HEK293 (cell line): ENCODE data around the gene FEV.

Experiments
- CTCF ChIP-seq: fragments of 450-650 bp; formaldehyde crosslinking; IDR thresholded peaks from 2 replicates; pipeline ENCODE4 v1.5.1; 2016; ENCODE audit warnings: missing biosample characterization, missing genetic modification characterization
- EGR2 ChIP-seq: fragments of 450-650 bp; formaldehyde crosslinking; IDR thresholded peaks from 2 replicates; pipeline ENCODE4 v1.5.1; 2016; ENCODE audit warnings: low read depth, missing biosample characterization, missing genetic modification characterization
- FEZF1 ChIP-seq: fragments of 450-650 bp; formaldehyde crosslinking; IDR thresholded peaks from 2 replicates; pipeline ENCODE4 v1.5.1; 2016; ENCODE audit warnings: missing biosample characterization, missing genetic modification characterization
- HOXA7 ChIP-seq: sonication (generic); formaldehyde crosslinking; IDR thresholded peaks from 2 replicates; pipeline ENCODE4 v1.8.1; 2022; ENCODE audit warnings: missing genetic modification reagents, borderline replicate concordance
- KLF16 ChIP-seq: fragments of 450-650 bp; formaldehyde crosslinking; IDR thresholded peaks from 2 replicates; pipeline ENCODE4 v1.5.1; 2017; ENCODE audit warnings: missing biosample characterization, missing genetic modification characterization
- REPIN1 ChIP-seq: fragments of 450-650 bp; formaldehyde crosslinking; IDR thresholded peaks from 2 replicates; pipeline ENCODE4 v1.5.1; 2017; ENCODE audit warnings: missing biosample characterization, missing genetic modification characterization, low read depth
- SP3 ChIP-seq: fragments of 450-650 bp; formaldehyde crosslinking; IDR thresholded peaks from 2 replicates; pipeline ENCODE4 v1.5.1; 2016; ENCODE audit warnings: missing biosample characterization, missing genetic modification characterization
- TRIM28 ChIP-seq: IDR thresholded peaks from 2 replicates; pipeline ENCODE4 v1.6.1; 2011; ENCODE audit warnings: low read length, control low read depth, borderline replicate concordance
- ZBTB1 ChIP-seq: fragments of 450-650 bp; formaldehyde crosslinking; IDR thresholded peaks from 2 replicates; pipeline ENCODE4 v1.5.1; 2016; ENCODE audit warnings: missing biosample characterization, missing genetic modification characterization
- ZBTB20 ChIP-seq: fragments of 450-650 bp; formaldehyde crosslinking; IDR thresholded peaks from 2 replicates; pipeline ENCODE4 v1.5.1; 2016; ENCODE audit warnings: missing biosample characterization, missing genetic modification characterization
- ZEB2 ChIP-seq: fragments of 450-650 bp; formaldehyde crosslinking; IDR thresholded peaks from 2 replicates; pipeline ENCODE4 v1.5.1; 2016; ENCODE audit warnings: missing biosample characterization, missing genetic modification characterization
- ZIC2 ChIP-seq: fragments of 450-650 bp; formaldehyde crosslinking; IDR thresholded peaks from 2 replicates; pipeline ENCODE4 v1.5.1; 2016; ENCODE audit warnings: missing biosample characterization, missing genetic modification characterization
- ZNF155 ChIP-seq: fragments of 450-650 bp; formaldehyde crosslinking; IDR thresholded peaks from 2 replicates; pipeline ENCODE4 v1.5.1; 2016; ENCODE audit warnings: missing biosample characterization, missing genetic modification characterization
- ZNF157 ChIP-seq: fragments of 450-650 bp; formaldehyde crosslinking; IDR thresholded peaks from 2 replicates; pipeline ENCODE4 v1.5.1; 2016; ENCODE audit warnings: missing biosample characterization, missing genetic modification characterization
- ZNF174 ChIP-seq: fragments of 450-650 bp; formaldehyde crosslinking; IDR thresholded peaks from 2 replicates; pipeline ENCODE4 v1.5.0; 2017; ENCODE audit warnings: missing biosample characterization, mild to moderate bottlenecking, missing genetic modification characterization
- ZNF175 ChIP-seq: fragments of 450-650 bp; formaldehyde crosslinking; IDR thresholded peaks from 2 replicates; pipeline ENCODE4 v1.5.1; 2016; ENCODE audit warnings: missing biosample characterization, missing genetic modification characterization
- ZNF2 ChIP-seq: fragments of 450-650 bp; formaldehyde crosslinking; IDR thresholded peaks from 2 replicates; pipeline ENCODE4 v1.5.1; 2016; ENCODE audit warnings: missing biosample characterization, missing genetic modification characterization
- ZNF23 ChIP-seq: fragments of 450-650 bp; formaldehyde crosslinking; IDR thresholded peaks from 2 replicates; pipeline ENCODE4 v1.5.1; 2016; ENCODE audit warnings: missing biosample characterization, missing genetic modification characterization, borderline replicate concordance
- ZNF239 ChIP-seq: fragments of 450-650 bp; formaldehyde crosslinking; IDR thresholded peaks from 2 replicates; pipeline ENCODE4 v1.5.1; 2016; ENCODE audit warnings: missing biosample characterization, missing genetic modification characterization
- ZNF311 ChIP-seq: fragments of 450-650 bp; formaldehyde crosslinking; IDR thresholded peaks from 2 replicates; pipeline ENCODE4 v1.5.1; 2017; ENCODE audit warnings: missing biosample characterization, missing genetic modification characterization, borderline replicate concordance
- ZNF335 ChIP-seq: fragments of 450-650 bp; formaldehyde crosslinking; conservative IDR thresholded peaks from 2 replicates; pipeline ENCODE4 v1.5.1; 2016; ENCODE audit warnings: missing biosample characterization, missing genetic modification characterization
- ZNF398 ChIP-seq: fragments of 450-650 bp; formaldehyde crosslinking; IDR thresholded peaks from 2 replicates; pipeline ENCODE4 v1.5.1; 2017; ENCODE audit warnings: missing biosample characterization, missing genetic modification characterization
- ZNF624 ChIP-seq: fragments of 450-650 bp; formaldehyde crosslinking; IDR thresholded peaks from 2 replicates; pipeline ENCODE4 v1.5.1; 2017; ENCODE audit warnings: missing biosample characterization, missing genetic modification characterization
- ZNF658 ChIP-seq: fragments of 450-650 bp; formaldehyde crosslinking; IDR thresholded peaks from 2 replicates; pipeline ENCODE4; 2016; ENCODE audit warnings: missing biosample characterization, missing genetic modification characterization
- ZNF670 ChIP-seq: fragments of 450-650 bp; formaldehyde crosslinking; IDR thresholded peaks from 2 replicates; pipeline ENCODE4 v1.5.1; 2016; ENCODE audit warnings: missing biosample characterization, missing genetic modification characterization, low read depth
- ZNF768 ChIP-seq: fragments of 450-650 bp; formaldehyde crosslinking; IDR thresholded peaks from 2 replicates; pipeline ENCODE4 v1.5.1; 2018; ENCODE audit warnings: missing biosample characterization, mild to moderate bottlenecking, missing genetic modification characterization
- TF ChIP-seq, protein P1 (sequence below): fragments of 450-650 bp; formaldehyde crosslinking; IDR thresholded peaks from 2 replicates; pipeline ENCODE4 v1.5.1; 2016; ENCODE audit warnings: missing biosample characterization, missing genetic modification characterization
- TF ChIP-seq, protein P2 (sequence below): fragments of 450-650 bp; formaldehyde crosslinking; conservative IDR thresholded peaks from 2 replicates; pipeline ENCODE4 v1.5.1; 2016; ENCODE audit warnings: low read depth, missing biosample characterization, missing genetic modification characterization
- TF ChIP-seq, protein P3 (sequence below): fragments of 450-650 bp; formaldehyde crosslinking; IDR thresholded peaks from 2 replicates; pipeline ENCODE4; 2016; ENCODE audit warnings: missing biosample characterization, missing genetic modification characterization
- TF ChIP-seq, protein P4 (sequence below): fragments of 450-650 bp; formaldehyde crosslinking; IDR thresholded peaks from 2 replicates; pipeline ENCODE4 v1.5.1; 2016; ENCODE audit warnings: missing biosample characterization, missing genetic modification characterization

FEV gene

DNA sequence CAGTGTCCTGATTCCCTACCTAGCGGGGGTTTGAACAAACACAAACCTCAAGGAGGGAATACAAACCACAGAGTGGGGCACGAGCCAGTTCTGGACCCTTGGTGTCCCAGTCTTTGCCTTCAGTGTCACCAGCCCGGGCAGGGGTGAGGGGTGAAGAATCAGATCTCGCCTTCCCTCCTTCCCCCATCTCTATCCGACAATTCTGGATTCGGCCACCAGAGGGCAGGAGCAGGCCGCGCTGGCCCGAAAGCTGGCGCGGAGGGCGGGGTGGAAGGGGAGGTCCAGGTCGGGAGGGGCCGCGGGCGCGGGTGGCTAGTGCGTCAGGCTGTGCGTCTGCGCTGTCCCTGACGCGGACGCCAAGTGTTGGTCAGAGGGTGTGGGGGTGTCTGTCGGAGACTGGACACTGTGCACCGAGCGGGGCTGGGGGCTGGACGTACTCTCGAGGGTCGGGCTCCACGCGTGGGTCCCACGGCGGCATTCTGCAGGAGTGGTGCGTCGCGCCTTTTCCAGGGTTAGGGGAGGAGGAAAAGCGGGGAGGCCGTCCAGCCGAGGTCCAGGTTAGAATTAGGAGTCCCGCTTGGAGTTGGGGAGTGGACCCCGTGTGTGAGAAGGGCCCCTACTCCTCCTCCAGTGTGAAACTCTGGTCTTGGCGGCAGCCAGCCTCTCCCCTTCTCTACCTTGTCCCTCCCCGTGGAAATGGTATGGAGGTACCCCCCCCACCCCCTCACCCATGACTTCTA lies 11.2 kb upstream of the FEV start (continued):
- 0 out of 2 replicates have a peak, but pooled peaks have one; percentile 14 for TF ChIP-seq ZBTB20 (tag by site-specific recombination)
- TF ChIP-seq ZNF157 (tag by site-specific recombination): no peak
- TF ChIP-seq ZNF670: no peak
- TF ChIP-seq ZNF335 (tag by site-specific recombination): peak; percentile 67
- TF ChIP-seq EGR2 (tag by site-specific recombination): no peak
- peak; percentile 60 for TF ChIP-seq SP3
- TF ChIP-seq REPIN1 (tag by site-specific recombination): no peak
- no peak for TF ChIP-seq ZNF174 (tag by site-specific recombination)
- no peak for TF ChIP-seq ZNF155 (tag by site-specific recombination)
- TF ChIP-seq ZNF768 (tag by site-specific recombination): no peak
- no peak for TF ChIP-seq ZNF624 (tag by site-specific recombination)
- TF ChIP-seq, protein P1, sequence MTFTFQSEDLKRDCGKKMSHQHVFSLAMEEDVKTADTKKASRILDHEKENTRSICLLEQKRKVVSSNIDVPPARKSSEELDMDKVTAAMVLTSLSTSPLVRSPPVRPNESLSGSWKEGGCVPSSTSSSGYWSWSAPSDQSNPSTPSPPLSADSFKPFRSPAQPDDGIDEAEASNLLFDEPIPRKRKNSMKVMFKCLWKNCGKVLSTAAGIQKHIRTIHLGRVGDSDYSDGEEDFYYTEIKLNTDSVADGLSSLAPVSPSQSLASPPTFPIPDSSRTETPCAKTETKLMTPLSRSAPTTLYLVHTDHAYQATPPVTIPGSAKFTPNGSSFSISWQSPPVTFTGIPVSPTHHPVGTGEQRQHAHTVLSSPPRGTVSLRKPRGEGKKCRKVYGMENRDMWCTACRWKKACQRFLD (tag by site-specific recombination): no peak
- TF ChIP-seq ZNF175 (tag by site-specific recombination): no peak
- TF ChIP-seq CTCF (tag by site-specific recombination): peak; percentile 94
- TF ChIP-seq, protein P2, sequence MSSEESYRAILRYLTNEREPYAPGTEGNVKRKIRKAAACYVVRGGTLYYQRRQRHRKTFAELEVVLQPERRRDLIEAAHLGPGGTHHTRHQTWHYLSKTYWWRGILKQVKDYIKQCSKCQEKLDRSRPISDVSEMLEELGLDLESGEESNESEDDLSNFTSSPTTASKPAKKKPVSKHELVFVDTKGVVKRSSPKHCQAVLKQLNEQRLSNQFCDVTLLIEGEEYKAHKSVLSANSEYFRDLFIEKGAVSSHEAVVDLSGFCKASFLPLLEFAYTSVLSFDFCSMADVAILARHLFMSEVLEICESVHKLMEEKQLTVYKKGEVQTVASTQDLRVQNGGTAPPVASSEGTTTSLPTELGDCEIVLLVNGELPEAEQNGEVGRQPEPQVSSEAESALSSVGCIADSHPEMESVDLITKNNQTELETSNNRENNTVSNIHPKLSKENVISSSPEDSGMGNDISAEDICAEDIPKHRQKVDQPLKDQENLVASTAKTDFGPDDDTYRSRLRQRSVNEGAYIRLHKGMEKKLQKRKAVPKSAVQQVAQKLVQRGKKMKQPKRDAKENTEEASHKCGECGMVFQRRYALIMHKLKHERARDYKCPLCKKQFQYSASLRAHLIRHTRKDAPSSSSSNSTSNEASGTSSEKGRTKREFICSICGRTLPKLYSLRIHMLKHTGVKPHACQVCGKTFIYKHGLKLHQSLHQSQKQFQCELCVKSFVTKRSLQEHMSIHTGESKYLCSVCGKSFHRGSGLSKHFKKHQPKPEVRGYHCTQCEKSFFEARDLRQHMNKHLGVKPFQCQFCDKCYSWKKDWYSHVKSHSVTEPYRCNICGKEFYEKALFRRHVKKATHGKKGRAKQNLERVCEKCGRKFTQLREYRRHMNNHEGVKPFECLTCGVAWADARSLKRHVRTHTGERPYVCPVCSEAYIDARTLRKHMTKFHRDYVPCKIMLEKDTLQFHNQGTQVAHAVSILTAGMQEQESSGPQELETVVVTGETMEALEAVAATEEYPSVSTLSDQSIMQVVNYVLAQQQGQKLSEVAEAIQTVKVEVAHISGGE (tag by site-specific recombination): no peak
- TF ChIP-seq ZNF2: no peak
- no peak for TF ChIP-seq ZBTB1 (tag by site-specific recombination)
- no peak for TF ChIP-seq ZNF311 (tag by site-specific recombination)
- no peak for TF ChIP-seq ZNF23 (tag by site-specific recombination)
- TF ChIP-seq ZNF239 (tag by site-specific recombination): no peak
- no peak for TF ChIP-seq ZNF658 (tag by site-specific recombination)
- no peak for TF ChIP-seq HOXA7
- TF ChIP-seq, protein P3, sequence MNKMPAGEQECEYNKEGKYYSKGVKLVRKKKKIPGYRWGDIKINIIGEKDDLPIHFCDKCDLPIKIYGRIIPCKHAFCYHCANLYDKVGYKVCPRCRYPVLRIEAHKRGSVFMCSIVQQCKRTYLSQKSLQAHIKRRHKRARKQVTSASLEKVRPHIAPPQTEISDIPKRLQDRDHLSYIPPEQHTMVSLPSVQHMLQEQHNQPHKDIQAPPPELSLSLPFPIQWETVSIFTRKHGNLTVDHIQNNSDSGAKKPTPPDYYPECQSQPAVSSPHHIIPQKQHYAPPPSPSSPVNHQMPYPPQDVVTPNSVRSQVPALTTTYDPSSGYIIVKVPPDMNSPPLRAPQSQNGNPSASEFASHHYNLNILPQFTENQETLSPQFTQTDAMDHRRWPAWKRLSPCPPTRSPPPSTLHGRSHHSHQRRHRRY (tag by site-specific recombination): no peak
- no peak for TF ChIP-seq ZNF398
- TF ChIP-seq ZEB2 (tag by site-specific recombination): no peak
- TF ChIP-seq TRIM28: no peak
- TF ChIP-seq KLF16 (tag by site-specific recombination): no peak
- TF ChIP-seq, protein P4, sequence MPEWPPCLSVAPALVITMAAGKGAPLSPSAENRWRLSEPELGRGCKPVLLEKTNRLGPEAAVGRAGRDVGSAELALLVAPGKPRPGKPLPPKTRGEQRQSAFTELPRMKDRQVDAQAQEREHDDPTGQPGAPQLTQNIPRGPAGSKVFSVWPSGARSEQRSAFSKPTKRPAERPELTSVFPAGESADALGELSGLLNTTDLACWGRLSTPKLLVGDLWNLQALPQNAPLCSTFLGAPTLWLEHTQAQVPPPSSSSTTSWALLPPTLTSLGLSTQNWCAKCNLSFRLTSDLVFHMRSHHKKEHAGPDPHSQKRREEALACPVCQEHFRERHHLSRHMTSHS (tag by site-specific recombination): no peak
- TF ChIP-seq ZIC2 (tag by site-specific recombination): no peak
- no peak for TF ChIP-seq FEZF1 (tag by site-specific recombination)
